Islet precursor cell (in vitro differentiated cells): ENCODE data around the gene PCDHA4.
"Not testable (repeated sequence)": the region's sequence is repeated elsewhere in the genome, so short reads cannot be mapped to it uniquely, and the experiment has no call there.

ENCODE experiments used
- DNase-seq: peaks from one replicate; pipeline ENCODE4 v3.0.0-alpha.2; 2018

PCDHA4 gene

GRCh38 chr5:140806834-140807775 is at the start of gene PCDHA4:
TSS of gene PCDHA4 (plus strand) at chr5:140807068.
- peak; percentile 87 for DNase-seq

GRCh38 chr5:140764177-140764973 is 42.5 kb upstream of the PCDHA4 start:
- DNase-seq: no peak

- no peak for DNase-seq
These were observed 39.4 kb upstream of the PCDHA4 start for GRCh38 chr5:140767444-140767843.

- no peak for DNase-seq
These were observed 26.4 kb upstream of the PCDHA4 start for GRCh38 chr5:140780512-140780911.

GRCh38 chr5:140785905-140786686 is 20.8 kb upstream of the PCDHA4 start, which contains the start of gene PCDHA1:
TSS of gene PCDHA1 (plus strand) at chr5:140786140.
- no peak for DNase-seq

- not testable (repeated sequence) for DNase-seq
These were observed 19.4 kb upstream of the PCDHA4 start for GRCh38 chr5:140787422-140787821.

- DNase-seq: not testable (repeated sequence)
These were observed 18.9 kb upstream of the PCDHA4 start for GRCh38 chr5:140787849-140788504.

- DNase-seq: no peak
These were observed 15.8 kb upstream of the PCDHA4 start for GRCh38 chr5:140791089-140791488.

- peak; percentile 56 for DNase-seq
These were observed 12.1 kb upstream of the PCDHA4 start, which contains the start of gene PCDHA2 for GRCh38 chr5:140794595-140795258. TSS of gene PCDHA2 (plus strand) at chr5:140794852.

- DNase-seq: peak; percentile 62
These were observed 11.6 kb upstream of the PCDHA4 start for GRCh38 chr5:140795259-140795641.

GRCh38 chr5:140796072-140796717 is 10.7 kb upstream of the PCDHA4 start:
- DNase-seq: not testable (repeated sequence)

- no peak for DNase-seq
These were observed 10.2 kb upstream of the PCDHA4 start for GRCh38 chr5:140796718-140797095.

GRCh38 chr5:140800816-140801493 is 5.9 kb upstream of the PCDHA4 start, which contains the start of gene PCDHA3:
TSS of gene PCDHA3 (plus strand) at chr5:140801057.
- DNase-seq: no peak

- no peak for DNase-seq
These were observed 5.4 kb upstream of the PCDHA4 start for GRCh38 chr5:140801494-140801841.

GRCh38 chr5:140802381-140802780 is 4.5 kb upstream of the PCDHA4 start:
- not testable (repeated sequence) for DNase-seq

GRCh38 chr5:140802781-140803271 is 4.0 kb upstream of the PCDHA4 start:
- no peak for DNase-seq

- not testable (repeated sequence) for DNase-seq
These were observed 1.5 kb downstream of the PCDHA4 start for GRCh38 chr5:140808241-140808888.

GRCh38 chr5:140808889-140809291 is 2.0 kb downstream of the PCDHA4 start:
- no peak for DNase-seq

GRCh38 chr5:140821375-140822280 is 14.8 kb downstream of the PCDHA4 start, which contains the start of gene PCDHA5:
TSS of gene PCDHA5 (plus strand) at chr5:140821613.
- DNase-seq: no peak
